ENCODE data around the gene GPR137.

The GPR137 gene

GRCh38 chr11:64253481-64253880 is 32.2 kb upstream of the GPR137 start:
- no peak overlapping the region for H3K4me3 ChIP-seq (ENCODE audit: low read depth, low read length)
- DNase-seq (ENCODE audit: low read depth) = no peak
- TF ChIP-seq CTCF (IDR thresholded peaks at IDR 0.05; ENCODE audit: insufficient read depth, low read depth, low read length, missing control alignments) = no peak

GRCh38 chr11:64254326-64254725 is 31.3 kb upstream of the GPR137 start:
- no peak for TF ChIP-seq CTCF (IDR thresholded peaks at IDR 0.05; ENCODE audit: insufficient read depth, low read depth, low read length, missing control alignments)
- DNase-seq (ENCODE audit: low read depth) = no peak
- no peak overlapping the region for H3K4me3 ChIP-seq (ENCODE audit: low read depth, low read length)

GRCh38 chr11:64255135-64256128 is 30.2 kb upstream of the GPR137 start:
- DNase-seq (ENCODE audit: low read depth) = no peak
- no peak overlapping the region for H3K4me3 ChIP-seq (ENCODE audit: low read depth, low read length)
- TF ChIP-seq CTCF (IDR thresholded peaks at IDR 0.05; ENCODE audit: insufficient read depth, low read depth, low read length, missing control alignments) = no peak

GRCh38 chr11:64256300-64256699 is 29.3 kb upstream of the GPR137 start:
- DNase-seq (ENCODE audit: low read depth) = no peak
- no peak for TF ChIP-seq CTCF (IDR thresholded peaks at IDR 0.05; ENCODE audit: insufficient read depth, low read depth, low read length, missing control alignments)
- H3K4me3 ChIP-seq (ENCODE audit: low read depth, low read length) = no peak overlapping the region

GRCh38 chr11:64258356-64258755 is 27.3 kb upstream of the GPR137 start:
- no peak for DNase-seq (ENCODE audit: low read depth)
- TF ChIP-seq CTCF (IDR thresholded peaks at IDR 0.05; ENCODE audit: insufficient read depth, low read depth, low read length, missing control alignments) = no peak
- H3K4me3 ChIP-seq (ENCODE audit: low read depth, low read length) = no peak overlapping the region

- no peak for DNase-seq (ENCODE audit: low read depth)
- TF ChIP-seq CTCF (IDR thresholded peaks at IDR 0.05; ENCODE audit: insufficient read depth, low read depth, low read length, missing control alignments) = no peak
Measured at GRCh38 chr11:64258946-64259532, 26.6 kb upstream of the GPR137 start.

More at GRCh38 chr11:64258946-64259532, 26.6 kb upstream of the GPR137 start:
- no peak overlapping the region for H3K4me3 ChIP-seq (ENCODE audit: low read depth, low read length)

Data from GM12865 (cell line).